CMK (cell line): ENCODE results near the gene SLC7A6OS.

Experiments used
- DNase-seq: peaks from one replicate; pipeline ENCODE4 v3.0.0-alpha.2; 2010; ENCODE audit warnings: low read depth

Gene SLC7A6OS

GRCh38 chr16:68310774-68311511, at the start of gene SLC7A6OS, which contains the start of gene PRMT7:
Gene SLC7A6OS, minus strand, starts transcription at chr16:68310946. Its CDS starts 20 bp downstream, at chr16:68310926.
Gene PRMT7, plus strand, starts transcription at chr16:68311019. Its CDS starts 4,961 bp downstream, at chr16:68315980.
- DNase-seq: peak; percentile 83

- DNase-seq: no peak
Measured at GRCh38 chr16:68359398-68360191, 48.8 kb upstream of the SLC7A6OS start.

GRCh38 chr16:68358951-68359350, 48.2 kb upstream of the SLC7A6OS start:
- DNase-seq: no peak

GRCh38 chr16:68357923-68358322, 47.2 kb upstream of the SLC7A6OS start:
- DNase-seq: no peak

- DNase-seq: no peak
Measured at GRCh38 chr16:68357521-68357922, 46.8 kb upstream of the SLC7A6OS start.

GRCh38 chr16:68356919-68357286, 46.2 kb upstream of the SLC7A6OS start:
- no peak for DNase-seq

- peak; percentile 67 for DNase-seq
Measured at GRCh38 chr16:68356249-68356918, 45.6 kb upstream of the SLC7A6OS start.

- DNase-seq: no peak
Measured at GRCh38 chr16:68355447-68356248, 44.9 kb upstream of the SLC7A6OS start.

GRCh38 chr16:68354816-68355215, 44.1 kb upstream of the SLC7A6OS start:
- no peak for DNase-seq

GRCh38 chr16:68353366-68353765, 42.6 kb upstream of the SLC7A6OS start:
- no peak for DNase-seq

- no peak for DNase-seq
Measured at GRCh38 chr16:68351991-68352431, 41.3 kb upstream of the SLC7A6OS start.

GRCh38 chr16:68351463-68351862, 40.7 kb upstream of the SLC7A6OS start:
- no peak for DNase-seq

GRCh38 chr16:68350813-68351350, 40.1 kb upstream of the SLC7A6OS start:
- DNase-seq: no peak

- no peak for DNase-seq
Measured at GRCh38 chr16:68349838-68350410, 39.2 kb upstream of the SLC7A6OS start.

- no peak for DNase-seq
Measured at GRCh38 chr16:68348639-68349445, 38.1 kb upstream of the SLC7A6OS start.

- DNase-seq: no peak
Measured at GRCh38 chr16:68347605-68348004, 36.9 kb upstream of the SLC7A6OS start.

- DNase-seq: no peak
Measured at GRCh38 chr16:68346892-68347480, 36.2 kb upstream of the SLC7A6OS start.

- no peak for DNase-seq
Measured at GRCh38 chr16:68345958-68346635, 35.4 kb upstream of the SLC7A6OS start.

- no peak for DNase-seq
Measured at GRCh38 chr16:68345351-68345810, 34.6 kb upstream of the SLC7A6OS start.
